Left renal cortex interstitium (tissue), 4 donors: ENCODE measurements around the gene DNAAF9. TPM values are rescaled to one million over a fixed set of nuclear protein-coding genes. Genes with fewer than 3 reads are reported as not detected.
A peak's percentile ranks its signal among the peaks of the same experiment; 100 is the strongest.
"Not testable (repeated sequence)": the region's sequence is repeated elsewhere in the genome, so short reads cannot be mapped to it uniquely, and the experiment has no call there.

ENCODE experiments used
- DNase-seq, 4 donors: peaks; one replicate each; pipeline ENCODE4 v3.0.0-alpha.2; 2013; ENCODE audit warnings: low read depth in 4 of 4, low spot score in 2 of 4, missing footprints in 1 of 4
- polyA plus RNA-seq, 4 donors: library from polyadenylated mRNA; unstranded; fragments of 120-200 nt; gene quantifications; one replicate each; pipeline ENCODE4 v1.2.1, GENCODE V29; 2013; ENCODE audit not compliant: insufficient read length in 4 of 4

Gene DNAAF9
- 10 to 100 TPM; 23.9 to 35.9 (median 29.6) TPM for polyA plus RNA-seq

DNA sequence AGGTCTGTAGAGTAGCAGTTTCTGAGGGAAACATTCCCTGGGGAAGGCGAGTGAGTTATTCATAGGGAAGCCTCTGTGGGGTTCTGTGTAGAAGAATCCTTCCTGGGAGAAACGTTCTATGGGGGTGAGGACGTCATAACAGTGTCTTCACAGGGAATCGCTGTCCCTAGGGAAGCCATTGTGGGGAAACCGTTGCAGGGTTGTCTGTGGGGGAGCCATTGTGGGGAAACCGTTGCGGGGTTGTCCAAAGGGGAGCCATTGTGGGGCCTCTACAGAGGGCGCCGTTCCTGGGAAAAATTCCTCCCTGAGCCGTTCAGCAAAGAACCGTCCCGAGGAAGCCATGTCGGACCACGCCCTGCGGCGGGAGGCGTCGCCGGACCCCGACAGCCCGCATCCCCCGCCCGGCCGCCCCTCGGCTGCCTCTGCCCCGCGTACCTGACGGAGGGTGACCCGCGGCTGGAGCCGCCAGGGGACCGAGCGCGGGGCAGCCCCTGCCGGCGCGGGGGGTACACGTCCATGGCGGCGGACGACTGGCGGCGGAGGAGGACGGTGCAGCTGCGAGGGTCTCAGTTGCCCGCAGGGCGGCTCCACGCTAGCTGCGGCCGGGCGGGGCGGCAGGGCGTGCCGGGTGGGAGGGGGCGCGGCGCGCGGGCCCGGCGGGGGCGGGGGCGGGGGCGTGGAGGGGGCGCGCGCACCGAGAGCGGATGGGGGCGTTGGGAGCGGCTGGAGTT is at the start of gene DNAAF9:
Gene DNAAF9 (minus strand): TSS at position 630 of the 731 bp plus-strand sequence. CDS start 112 bp downstream, at position 518.
- DNase-seq = peak in 3 of 4 donors; percentile 28 to 40 (median 30)

DNA sequence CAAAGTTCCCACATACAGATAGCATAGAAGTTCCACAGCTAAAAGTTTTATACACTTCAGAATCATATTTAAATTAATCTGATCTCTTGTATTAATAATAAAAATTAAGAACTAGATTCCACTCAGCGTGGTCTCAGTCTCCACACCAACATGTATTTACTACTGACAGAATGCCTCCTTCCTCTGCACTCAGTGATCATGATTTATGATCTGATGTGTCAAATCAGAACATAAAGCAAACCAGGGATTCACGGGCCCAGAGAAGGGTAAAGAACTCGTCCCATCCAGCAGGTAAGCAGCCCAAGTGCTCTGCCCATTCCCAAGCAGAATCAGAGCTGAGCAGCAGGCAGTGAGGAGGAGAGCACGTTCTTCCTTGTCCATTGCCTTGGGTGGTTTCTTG is 49.2 kb upstream of the DNAAF9 start:
- no peak for DNase-seq

DNA sequence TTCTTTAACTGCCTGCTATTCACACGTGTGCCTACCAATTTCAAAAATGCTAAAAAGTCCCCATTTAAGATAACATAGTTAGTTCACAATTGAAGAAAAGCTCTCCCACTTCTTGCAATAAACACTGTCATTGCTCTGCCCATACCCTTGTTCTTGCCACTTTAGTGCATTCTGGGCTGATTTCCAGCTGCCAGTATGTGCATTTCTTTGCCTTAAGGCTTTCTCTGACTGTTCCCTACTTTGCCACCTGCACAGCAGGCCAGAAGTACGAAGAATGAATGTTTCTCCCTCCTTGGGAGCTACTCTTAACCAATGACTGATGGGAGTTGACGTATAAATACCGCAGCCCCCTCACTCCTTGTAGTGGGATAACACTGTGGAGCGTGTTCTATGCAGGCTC is 47.4 kb upstream of the DNAAF9 start:
- no peak for DNase-seq

DNA sequence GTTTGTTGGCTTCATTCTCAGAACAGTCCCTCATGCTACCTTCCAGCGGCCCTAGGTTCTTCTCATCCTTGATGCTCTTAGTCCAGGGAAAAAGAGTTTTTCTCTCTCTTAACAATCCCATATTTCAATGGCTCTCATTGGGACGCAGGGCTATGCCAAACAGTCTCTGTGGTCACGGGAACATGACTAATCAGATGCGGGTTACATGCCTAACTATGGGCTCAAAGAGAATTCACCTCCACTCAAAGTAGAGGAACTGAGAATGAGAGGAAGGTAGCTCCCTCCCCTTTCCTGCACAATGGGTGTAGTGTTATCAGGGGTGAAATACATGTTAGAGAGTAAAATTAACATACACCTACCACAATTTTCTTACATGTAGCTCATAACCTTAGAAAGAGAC is 45.2 kb upstream of the DNAAF9 start:
- DNase-seq = no peak

DNA sequence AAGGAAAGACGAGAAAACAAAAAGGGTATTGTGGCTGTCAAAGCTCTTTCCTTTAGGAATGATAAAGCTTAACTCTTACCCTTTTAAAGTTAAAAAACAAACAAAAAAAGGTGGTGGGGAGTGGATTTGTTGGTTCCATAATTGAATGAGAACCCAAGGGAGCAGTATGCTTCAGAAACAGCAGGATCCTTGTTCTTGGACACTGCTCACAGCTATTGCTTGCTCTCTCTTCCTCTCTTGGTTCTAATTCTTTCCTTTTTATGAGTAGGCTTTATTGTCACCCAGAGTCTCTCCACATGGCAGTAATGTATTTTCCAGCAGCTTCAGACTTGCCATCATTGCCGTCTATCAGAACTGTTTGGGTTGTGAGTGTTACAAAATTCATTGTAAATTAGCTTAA is 44.7 kb upstream of the DNAAF9 start:
- no peak for DNase-seq

DNA sequence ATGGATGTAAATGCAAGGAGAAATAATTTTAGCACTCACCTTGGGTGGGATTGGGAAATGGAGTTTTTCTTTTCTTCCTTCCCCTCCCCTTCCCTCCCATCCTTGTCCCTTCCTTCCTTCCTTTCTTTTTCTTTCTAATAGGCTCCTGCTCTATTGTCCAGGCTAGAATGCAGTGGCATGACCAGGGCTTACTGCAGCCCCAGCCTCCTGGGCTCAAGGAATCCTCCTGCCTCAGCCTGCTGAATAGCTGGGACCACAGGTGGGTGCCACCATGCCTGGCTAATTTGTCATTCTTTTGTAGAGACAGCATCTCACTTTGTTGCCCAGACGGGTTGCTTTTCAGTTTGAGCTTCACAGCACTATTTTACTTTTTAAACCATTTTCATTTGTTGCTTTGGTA is 41.9 kb upstream of the DNAAF9 start:
- DNase-seq = no peak

DNA sequence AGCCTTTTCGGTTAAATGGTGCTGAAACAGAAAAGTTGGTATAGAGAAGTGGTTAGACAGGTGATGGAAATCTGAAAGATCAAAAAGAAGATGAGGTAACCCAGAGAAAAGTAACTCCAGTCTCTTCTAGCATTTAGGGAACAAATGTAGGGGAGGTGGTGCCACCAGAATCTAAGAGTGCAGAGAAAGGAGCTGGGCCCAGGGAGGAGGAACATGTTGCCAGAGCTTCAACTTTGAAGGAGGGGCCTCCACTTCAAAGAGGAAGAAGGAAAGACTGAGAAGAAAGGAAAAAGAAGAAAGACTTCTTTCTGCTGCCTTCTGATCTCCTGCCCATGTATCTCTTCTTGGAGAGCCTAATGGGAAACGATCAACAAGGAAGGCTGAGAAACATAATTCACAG is 39.9 kb upstream of the DNAAF9 start:
- no peak for DNase-seq

DNA sequence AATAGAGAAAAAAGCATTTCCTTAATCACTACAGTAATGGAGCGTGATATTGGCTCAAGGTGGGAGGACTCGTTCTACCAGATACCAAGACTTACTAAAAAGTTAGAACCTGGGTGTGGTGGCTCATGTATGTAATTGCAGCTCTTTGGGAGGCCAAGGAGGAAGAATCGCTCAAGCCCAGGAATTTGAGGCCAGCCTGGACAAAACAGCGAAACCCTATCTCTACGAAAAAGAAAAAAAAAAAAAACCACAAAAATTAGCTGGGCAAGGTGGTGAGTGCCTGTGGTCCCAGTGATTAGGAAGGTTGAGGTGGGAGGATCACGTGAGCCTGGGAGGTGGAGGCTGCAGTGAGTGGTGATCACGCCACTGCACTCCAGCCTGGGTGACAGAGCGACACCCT is 39.3 kb upstream of the DNAAF9 start:
- no peak for DNase-seq

DNA sequence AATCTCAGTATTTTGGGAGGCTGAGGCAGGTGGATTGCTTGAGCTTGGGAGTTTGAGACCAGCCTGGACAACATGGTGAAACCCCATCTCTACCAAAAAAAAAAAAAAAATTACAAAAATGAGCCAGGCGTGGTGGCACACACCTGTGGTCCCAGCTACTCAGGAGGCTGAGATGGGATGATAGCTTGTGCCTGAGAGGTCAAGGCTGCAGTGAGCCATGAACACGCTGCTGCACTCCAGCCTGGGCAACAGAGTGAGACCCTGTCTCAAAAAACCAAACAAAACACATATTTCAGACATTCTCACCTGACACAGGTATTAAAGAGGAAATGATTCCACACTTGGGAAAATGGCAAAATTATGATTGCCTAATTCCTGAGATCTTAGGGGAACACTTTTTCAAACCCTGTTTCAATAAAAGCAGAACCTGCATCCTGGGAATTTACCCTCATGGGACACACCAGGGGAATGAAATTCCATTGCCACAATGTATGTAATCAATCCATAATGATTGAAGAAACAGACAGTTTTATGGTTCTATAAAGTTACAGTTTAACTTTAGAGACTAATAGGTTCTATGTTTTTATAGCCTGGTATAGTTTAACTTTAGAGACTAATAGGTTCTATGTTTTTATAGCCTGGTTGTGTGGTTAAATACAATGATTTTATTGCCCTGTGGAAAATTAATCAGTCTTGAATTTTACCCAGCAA is 29.6 kb upstream of the DNAAF9 start:
- no peak for DNase-seq

DNA sequence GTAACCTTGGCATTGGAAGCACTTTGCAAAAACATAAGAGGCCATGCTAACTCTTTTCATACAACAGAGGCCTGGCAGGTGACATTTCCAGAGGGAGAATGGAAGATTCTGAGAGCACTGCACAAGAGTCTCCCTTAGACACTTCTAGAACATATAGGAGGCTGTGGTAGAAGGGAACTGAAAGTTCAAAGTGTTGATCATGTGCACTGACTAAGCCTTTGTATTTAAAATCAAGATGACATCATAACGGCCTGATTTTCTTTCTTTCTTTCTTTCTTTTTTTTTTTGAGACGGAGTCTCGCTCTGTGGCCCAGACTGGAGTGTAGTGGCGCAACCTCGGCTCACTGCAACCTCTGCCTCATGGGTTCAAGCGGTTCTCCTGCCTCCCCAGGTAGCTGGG is 26.8 kb upstream of the DNAAF9 start:
- DNase-seq = no peak

DNA sequence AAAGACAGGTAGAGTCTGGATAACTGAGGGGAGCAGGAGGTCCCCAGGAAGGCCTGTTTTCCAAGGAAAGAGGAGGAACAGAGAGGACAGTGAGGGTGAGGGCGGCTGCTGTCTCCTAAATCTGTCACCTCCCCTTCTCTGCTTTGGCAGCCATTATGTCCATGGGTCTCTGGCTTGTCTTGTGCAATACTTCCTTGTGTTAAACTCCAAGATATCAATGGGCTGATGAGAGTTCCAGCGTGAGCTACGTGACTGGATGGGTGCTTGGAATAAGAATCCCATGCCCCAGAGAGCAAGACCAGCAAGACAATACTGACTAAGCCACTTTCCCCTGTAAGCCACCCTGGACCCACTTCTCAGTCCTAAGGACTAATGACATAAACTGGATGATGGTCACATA is 26.3 kb upstream of the DNAAF9 start:
- DNase-seq = no peak

DNA sequence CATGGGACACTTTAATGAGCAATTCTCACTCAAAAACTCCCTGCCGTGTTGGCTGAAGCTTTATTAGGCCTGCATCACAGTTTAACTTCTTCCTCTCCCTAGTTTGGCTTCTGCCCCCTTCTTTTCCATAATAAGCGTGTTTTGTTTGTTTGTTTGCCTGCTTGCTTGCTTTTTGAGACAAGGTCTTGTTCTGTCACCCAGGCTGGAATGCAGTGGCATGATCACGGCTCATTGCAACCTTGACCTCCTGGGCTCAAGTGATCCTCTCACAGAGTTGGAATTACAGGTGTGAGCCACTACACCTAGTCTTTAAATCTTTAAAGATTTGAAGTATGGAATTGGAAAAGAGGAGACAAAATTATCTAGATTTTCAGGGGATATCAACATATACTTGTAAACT is 25.4 kb upstream of the DNAAF9 start:
- DNase-seq = no peak

DNA sequence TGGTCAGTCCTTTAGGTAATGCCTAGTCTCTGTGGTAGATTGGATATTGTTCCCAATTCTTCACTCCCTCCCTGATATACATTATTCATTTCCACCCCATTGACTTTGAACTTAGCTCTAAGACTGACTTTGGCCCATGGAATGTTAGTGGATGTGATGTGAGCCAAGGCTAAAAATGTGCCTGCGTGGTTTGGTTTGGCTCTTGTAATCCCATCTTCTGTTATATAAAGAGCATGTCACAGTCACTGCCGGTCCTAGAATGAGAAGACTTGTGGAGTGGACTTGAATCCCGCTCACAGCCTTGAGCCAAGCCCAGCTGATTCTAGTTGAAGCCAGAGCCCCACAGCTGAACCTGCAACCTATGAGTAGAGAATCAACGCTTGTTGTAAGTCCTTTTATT is 23.6 kb upstream of the DNAAF9 start:
- no peak for DNase-seq

DNA sequence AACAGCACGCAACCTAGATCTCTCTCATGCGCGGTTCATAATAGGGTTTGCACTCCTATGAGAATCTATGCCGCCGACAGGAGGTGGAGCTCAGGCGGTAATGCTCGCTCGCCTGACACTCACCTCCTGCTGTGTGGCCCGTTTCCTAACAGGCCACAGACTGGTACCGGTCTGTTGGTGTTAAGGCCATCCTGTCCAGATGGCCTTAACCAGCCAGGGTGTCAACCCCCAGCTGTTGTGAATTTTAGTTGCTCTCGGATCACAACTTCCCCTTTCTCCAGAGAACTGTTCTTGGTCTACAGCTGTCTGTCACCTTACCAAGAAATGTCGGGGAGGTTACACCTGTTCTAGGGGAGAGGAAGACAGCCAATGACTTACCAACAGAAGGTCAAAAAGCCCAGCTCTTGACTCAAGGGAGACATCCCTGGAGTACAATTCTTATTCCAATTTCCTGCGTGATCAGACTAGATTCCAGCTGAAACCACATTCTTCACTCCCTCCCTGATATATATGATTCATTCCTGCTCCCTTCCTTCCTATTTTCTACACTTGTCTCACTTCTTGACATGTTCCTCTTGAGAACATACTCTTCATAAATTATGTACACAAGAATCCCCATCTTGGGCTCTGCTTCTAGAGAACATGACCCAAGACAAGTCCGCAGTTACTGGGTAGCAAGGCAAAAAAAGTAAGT is 23.1 kb upstream of the DNAAF9 start:
- DNase-seq = no peak

DNA sequence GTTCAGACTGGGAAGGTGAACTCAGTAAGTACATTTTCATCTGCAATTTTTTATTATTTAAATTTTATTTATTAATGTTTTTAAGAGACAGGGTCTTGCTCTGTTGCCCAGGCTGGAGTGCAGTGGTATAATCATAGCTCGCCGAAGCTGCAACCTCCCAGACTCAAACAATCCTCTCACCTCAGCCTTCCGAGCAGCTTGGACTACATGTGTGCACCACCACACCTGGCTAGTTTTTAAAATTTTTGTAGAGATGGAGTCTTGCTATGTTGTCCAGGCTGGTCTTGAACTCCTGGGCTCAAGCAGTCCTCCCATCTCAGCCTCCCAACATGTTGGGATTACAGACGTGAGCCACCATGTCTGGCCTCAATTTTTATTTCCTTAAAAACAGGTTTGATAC is 19.3 kb upstream of the DNAAF9 start:
- not testable (repeated sequence) for DNase-seq

DNA sequence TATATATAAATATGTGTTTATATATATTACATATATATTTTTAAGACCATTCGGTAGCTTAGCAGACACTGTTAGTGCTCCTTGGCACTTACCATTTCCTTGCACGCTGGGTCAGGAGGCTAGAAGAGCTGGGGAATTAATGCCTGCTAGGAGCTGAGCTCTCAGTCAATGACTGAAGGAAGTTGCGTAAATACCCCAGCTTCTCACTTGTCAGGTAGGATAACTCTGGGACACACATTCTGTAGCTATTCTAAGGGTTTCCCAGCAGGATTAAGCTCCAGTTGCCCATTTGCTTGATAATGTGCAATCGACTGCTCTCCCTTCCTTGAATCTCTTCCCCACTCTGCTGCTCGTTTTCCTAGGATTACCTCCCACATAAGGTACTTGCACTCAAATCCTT is 15.7 kb upstream of the DNAAF9 start:
- DNase-seq = no peak

DNA sequence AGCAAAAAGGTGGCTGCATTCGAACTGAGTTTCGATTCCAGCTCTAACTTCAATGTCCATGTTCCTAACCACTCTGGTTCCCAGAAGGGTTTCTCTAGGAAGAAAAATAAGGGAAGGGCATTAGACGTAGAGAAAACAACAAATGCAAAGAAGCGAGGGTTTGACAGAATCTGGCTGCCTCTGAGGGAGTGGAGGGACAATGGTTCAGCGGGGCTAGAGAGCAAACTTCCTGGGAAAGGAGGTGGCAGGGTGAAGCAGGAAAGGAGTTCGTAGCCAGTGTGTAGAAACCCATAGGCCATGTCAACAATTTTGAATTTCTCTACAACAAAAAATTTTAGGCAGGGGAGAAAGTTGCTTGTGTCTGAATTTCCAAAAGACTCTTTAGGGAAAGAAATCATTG is 14.5 kb upstream of the DNAAF9 start:
- no peak for DNase-seq

DNA sequence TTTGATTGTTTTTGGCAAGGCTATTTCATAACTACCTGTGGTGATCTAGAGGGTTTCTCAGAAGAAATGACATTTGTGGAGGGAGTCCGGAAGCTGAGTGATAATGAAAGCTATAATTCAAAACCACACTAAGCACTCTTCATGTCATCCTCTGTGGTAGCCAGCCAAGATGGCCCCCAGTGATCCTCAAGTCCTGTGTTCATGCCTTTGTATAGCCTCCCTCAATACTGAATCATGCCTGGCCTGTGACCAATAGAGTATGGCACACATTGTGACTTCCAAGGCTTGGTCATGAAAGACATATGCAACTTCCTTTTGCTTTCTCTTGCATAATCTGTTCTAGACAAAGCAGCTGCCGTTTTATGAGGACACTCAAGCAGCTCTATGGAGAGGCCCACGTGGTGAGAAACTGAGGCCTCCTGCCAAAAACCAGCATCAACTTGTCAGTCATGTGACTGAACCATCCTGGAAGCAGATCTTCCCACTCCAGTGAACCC is 12.8 kb upstream of the DNAAF9 start:
- no peak for DNase-seq

DNA sequence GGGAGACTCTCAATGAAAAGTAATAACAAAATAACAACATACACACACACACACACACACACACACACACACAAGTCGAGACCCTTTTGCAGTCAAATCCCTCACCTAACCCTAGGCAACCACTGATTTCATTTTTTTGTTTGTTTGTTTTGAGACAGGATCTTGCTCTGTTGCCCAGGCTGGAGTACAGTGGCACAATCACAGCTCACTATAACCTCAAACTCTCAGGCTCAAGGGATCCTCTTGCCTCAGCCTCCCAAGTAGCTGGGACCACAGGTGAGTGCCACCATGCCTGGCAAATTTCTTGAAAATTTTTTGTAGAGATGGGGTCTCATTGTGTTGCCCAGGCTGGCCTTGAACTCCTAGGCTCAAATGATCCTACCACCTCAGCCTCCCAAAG is 10.7 kb upstream of the DNAAF9 start:
- not testable (repeated sequence) for DNase-seq

DNA sequence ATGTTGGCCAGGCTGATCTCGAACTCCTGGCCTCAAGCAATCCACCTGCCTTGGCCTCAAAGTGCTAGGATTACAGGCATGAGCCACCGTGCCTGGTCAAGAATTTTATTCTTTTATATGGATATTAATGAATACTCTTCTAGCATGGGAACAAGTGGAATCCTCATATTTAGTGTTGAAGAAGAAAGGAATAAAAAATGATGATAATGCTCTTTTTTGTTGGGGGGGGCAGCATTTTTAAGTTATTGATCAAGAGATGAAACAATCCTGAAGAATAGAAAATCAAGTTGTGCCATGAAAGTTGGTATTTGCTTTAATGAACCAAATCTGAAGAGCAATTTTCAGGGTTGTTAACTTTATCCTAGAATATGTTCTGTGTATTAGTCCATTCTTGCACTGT is 6.7 kb upstream of the DNAAF9 start:
- no peak for DNase-seq

DNA sequence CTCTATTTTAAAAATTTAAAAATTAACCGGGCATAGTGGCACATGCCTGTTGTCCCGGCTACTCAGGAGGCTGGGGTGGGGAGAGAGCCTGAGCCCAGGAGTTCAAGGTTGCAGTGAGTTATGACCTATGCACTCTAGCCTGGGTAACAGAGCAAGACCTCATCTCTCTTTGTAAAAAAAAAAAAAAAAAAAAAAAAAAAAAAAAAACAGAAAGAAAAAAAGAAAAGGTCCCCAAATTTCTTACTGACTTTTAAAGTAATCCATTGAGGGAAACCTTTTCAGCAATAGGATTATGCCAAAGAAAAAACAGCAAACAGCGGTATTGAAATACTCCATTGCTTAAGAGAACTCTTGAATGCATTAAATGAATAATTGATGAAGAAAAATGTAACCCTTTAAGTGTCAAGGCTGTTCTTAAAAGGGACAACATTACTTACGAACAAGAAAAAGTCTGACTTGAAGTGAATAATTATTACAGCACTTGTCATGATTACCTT is 6.0 kb upstream of the DNAAF9 start:
- no peak for DNase-seq
